GM18499 (cell line): ENCODE data around the gene MYO5C.

Experiments
- ATAC-seq: cut with Tn5 transposase; IDR thresholded peaks from one replicate; pipeline ENCODE4 v1.9.1; 2021; ENCODE audit warnings: moderate number of reproducible peaks; ENCODE audit not compliant: insufficient read depth, unreplicated experiment

MYO5C gene, protein sequence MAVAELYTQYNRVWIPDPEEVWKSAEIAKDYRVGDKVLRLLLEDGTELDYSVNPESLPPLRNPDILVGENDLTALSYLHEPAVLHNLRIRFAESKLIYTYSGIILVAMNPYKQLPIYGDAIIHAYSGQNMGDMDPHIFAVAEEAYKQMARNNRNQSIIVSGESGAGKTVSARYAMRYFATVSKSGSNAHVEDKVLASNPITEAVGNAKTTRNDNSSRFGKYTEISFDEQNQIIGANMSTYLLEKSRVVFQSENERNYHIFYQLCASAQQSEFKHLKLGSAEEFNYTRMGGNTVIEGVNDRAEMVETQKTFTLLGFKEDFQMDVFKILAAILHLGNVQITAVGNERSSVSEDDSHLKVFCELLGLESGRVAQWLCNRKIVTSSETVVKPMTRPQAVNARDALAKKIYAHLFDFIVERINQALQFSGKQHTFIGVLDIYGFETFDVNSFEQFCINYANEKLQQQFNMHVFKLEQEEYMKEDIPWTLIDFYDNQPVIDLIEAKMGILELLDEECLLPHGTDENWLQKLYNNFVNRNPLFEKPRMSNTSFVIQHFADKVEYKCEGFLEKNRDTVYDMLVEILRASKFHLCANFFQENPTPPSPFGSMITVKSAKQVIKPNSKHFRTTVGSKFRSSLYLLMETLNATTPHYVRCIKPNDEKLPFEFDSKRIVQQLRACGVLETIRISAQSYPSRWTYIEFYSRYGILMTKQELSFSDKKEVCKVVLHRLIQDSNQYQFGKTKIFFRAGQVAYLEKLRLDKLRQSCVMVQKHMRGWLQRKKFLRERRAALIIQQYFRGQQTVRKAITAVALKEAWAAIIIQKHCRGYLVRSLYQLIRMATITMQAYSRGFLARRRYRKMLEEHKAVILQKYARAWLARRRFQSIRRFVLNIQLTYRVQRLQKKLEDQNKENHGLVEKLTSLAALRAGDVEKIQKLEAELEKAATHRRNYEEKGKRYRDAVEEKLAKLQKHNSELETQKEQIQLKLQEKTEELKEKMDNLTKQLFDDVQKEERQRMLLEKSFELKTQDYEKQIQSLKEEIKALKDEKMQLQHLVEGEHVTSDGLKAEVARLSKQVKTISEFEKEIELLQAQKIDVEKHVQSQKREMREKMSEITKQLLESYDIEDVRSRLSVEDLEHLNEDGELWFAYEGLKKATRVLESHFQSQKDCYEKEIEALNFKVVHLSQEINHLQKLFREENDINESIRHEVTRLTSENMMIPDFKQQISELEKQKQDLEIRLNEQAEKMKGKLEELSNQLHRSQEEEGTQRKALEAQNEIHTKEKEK (N-terminal part only)

DNA sequence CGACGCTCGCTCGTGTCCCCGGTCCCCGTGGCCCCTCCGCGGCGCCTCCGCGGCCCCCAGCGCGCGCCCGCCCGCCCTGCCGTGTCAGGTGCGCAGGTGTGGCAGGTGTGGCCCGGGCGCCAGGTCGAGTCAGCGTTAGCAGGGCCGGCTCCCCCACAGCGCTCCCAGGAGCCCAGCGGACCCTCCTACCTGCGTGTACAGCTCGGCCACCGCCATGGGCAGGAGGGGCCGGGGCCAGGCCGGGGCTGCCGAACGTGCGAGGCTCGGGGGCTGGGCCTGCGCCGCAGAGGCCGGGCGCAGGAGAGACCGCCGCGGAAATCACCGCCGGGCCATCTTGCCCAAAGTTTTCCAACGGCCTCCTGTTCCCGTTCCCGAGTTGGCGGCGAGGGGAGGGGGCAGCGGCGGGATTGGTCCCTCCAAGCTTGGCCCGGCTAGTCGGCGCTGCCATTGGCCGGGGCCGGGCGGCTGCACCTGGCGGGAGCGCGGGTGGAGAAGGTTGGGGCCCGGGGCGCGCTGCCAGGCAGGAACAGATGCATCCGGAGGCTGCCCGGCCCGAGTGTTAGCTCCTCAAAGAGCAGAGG lies at the start of gene MYO5C:
Gene MYO5C, minus strand, starts transcription at position 384 of the 581 bp plus-strand sequence. Its CDS starts 168 bp downstream, at position 216.
- no peak for ATAC-seq

DNA sequence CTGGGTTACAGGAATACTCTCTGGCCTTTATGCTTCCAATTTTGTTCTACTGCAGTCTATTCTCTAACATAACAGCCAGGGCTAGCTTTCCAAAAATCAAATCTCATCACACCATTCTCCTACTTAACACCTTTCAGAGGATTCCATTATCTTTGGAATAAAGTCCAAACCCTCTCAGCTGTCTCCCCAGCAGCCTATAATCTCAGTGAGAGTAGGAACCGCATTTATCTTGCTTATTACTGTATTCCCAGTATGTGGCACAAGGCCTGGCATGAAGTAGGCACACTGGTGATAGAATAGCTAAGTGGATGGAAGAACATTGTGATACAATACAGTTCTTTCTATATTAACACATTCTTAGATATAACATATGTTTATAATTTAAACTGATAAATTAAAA lies 49.0 kb upstream of the MYO5C start:
- ATAC-seq = no peak

DNA sequence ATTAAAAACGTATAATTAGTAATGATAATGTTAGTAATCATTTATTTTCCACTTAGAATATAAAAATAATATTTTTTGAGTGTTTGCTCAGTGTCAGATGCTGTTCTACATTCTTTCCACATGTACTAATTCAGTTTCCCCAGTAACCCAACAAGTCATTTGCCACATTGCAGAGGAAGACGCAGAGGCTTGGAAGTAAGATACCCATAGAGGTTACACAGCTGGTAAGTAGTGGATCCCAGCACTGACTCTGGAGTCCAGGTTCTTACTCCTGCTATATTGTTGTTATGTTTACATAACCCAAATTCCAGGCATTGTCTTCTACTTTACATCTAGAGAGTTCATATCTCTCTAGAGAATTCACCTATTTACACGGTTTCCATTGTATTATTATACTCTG lies 48.2 kb upstream of the MYO5C start:
- ATAC-seq = no peak

DNA sequence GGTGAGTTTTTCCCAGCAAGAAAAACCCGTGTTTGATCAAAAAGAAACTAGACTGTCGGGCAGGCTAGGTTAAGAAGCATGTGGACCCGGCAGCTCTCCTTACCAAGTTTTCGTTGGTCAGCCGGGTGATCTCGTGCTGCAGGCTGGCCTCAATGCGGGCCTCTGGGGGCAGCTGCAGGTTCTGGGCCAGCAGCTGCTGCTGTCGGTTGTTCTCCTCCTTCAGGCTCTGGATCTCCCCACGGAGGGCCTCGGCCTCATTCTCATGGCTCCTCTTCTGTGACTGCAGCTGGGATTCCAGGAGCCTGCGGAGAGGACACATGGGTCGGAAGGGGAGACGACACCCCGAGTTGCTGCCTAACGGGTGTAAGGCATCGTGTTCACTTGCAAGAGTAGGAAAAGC lies 44.5 kb upstream of the MYO5C start:
- no peak for ATAC-seq

DNA sequence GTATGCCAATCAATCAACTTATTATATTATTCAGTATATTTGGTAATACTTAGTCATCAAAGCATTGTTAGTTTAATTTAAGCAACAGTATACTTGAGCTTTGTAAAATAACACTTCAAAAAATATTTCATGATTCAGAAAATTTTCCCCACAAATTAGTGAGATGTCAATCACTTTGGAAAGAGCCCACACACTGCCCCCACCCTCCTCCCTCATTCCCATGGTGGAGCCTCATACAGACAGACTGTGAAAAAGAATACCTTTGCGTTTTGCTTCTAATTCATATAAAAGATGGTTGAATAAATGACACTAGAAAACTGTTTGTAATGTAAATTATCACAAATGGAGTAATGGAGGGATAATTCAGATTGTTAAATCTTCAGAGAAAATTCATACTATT lies 43.3 kb upstream of the MYO5C start:
- ATAC-seq = no peak

DNA sequence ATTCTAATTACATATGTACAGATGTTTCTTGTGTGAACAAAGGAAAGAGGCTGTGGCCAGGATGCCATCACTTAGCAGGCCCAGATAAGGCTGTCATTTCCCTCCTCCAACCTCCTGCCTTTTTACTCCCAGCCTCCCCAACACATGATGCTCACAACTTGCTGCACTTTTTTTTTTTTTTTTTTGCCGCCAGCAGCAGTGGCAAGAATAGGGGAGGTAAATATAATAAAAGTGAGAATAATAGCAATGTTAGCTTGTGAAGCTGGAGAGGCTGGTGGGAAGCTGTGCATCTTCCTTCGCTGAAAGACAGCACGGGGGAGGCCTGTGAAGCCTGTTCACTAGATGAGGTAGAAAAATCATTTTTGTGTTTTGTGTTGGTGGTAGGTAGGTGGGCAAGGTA lies 42.5 kb upstream of the MYO5C start:
- ATAC-seq = no peak

DNA sequence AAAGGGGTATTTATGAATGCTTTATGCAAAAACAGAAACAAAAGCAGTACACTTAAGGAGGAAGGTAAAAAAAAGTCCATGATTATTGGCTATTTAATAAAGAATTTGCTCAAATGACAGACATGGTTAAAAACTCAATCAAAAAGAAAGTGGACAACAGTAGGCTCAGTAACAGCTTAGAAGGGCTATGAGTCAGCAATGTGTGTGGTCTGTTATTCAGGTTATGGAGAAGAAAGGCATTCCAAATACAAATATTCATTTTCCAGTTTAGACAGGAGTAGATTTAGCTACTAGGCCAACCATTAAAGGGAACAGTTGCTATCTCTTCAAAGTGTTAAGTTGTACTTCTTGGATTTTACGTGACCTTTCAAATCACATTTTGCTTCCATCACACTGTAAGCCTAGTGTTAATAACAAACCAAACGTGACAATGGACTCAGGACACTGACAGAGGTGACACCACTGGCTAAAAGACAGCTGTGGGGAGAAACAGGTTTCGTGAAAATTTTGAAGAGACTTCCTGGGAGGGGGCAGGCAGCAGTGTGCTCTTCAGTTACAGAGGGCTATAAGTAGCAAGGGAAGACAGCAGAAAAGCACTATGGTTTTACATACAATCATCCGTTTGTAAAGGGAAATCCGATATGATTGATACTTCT lies 41.7 kb upstream of the MYO5C start:
- no peak for ATAC-seq

DNA sequence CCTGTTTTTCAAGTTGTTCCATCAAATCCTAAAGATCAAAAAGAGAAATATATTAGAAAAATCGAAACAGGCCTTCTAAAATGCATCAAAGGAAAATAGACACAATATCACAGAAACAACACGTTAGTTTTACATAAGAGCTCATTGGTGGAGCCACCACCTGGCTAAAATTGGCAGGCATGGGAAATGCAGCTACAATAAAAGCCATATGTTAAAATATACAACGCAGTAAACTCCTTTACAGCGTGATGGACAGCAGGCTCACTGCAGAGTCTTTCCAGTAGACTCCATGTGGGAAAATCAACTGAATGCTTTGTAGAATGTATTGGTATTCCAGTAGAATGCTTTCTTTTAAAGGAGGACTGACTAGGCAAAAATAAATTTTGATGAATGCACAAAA lies 40.9 kb upstream of the MYO5C start:
- no peak for ATAC-seq

DNA sequence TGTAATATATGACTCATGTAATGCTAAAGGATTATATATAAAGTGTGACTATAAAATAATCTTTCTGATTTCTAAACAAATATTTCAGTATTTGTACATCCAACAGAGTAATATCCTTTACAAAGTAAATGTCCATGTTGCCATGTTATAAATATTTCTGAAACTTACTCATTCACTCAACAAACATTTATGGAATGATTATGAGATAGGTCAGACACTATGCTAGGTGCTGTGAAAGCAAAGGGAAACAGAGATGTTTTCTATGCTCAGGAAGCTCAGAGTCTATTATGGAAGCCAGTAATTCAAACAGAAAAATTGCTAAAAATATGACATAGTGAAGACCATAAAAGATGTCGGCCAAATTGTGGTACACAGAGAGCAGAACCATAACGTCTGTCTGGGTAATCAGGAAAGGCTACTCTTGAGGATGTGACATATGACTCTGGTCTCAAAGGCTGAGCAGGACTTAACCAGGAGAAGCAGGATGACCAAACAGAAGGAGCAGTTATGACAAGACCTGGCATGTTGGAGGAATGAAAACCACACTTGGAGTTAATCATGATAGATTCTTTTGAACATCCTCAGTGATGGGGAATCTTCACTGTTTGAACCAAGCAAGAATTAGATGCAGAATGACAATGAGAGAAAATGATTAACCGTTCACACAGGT lies 39.0 kb upstream of the MYO5C start:
- ATAC-seq = no peak

DNA sequence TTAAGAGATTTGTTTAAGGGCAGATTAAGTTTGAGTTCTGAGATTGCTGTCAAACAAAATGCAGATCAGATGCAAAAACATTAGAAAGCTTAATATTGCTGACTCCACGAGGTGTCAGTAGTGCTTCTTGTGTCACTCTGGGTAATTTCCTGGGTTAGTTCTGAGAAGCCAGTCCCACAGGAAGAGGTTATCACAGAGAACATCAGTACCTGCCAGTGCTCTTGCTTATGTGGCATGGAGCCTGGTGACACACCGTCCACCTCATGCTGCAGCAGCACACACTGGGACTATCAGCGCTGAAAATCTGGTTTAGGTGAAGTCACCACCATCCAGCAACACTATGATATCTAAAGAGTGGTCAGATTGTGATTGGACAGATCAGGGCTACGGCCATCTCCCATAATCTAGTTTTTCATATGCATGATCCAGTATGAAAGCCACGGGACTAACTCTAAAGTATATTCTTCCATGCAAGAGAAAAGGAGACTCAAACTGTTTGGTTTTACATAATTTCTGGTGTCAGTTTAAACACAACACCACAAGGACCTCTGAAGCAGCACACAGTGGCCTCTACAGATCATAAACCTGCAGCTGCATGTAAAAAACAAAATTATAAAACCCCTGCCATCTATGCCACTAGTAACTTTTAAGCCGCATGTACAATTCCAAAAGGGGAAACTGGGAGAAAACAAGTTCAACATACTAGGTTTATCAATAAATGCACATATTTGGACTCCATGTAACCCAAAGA lies 36.1 kb upstream of the MYO5C start:
- ATAC-seq = peak; percentile 85

DNA sequence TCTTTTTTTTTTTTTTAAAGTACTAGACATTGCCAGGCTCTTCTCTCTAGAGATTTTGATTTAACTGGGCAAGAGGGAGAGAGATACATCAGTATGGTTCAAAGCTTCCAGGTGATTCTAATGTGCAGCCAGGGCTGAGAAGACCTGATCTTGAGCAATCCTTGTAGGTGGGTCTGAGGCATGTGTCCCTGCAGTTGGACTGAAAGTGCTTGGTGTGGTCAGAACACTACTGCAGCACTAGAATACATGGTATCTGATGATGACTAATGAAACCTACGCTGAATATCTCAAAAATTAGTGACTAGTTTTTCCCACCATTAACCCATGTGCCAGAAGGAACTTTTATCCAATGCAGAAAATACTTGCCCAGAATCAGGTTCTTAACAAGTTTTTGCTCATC lies 34.4 kb upstream of the MYO5C start:
- ATAC-seq = no peak

DNA sequence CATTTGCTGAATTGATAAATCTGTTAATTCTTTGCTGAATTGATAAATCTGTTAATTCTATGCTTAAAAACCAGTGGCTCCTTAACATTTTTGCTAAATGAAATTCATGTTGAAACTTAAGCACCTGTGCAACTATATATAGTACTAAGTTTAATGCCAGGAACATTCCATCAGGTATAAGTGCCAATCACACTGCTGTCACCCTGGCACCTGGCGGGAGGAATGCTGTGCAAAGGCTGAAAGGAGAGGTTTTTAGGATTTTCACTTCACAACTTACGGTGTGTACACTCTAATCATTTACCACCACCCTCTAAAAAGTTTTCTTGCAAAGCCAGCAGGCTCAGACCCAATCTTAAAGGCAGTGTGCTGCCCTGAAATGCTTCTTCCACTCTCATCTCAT lies 33.5 kb upstream of the MYO5C start:
- no peak for ATAC-seq

DNA sequence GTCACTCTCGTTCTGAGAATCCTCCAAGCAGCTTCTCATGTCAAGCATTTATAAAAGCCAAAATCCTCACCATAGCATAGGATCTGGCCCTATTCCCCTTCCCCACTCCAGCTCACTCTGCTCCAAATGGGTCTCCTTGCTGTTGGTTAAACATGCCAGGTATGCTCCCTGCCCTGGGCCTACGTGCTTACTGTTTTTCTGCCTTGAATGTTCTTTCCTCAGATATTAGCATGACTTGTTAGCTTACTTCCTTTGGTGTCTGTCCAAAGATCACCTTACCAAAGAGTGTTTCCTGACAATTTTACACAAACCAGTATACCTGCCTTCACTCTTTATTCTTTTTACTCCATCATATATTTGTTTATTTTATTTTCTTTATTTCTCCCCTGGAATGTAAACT lies 33.1 kb upstream of the MYO5C start:
- no peak for ATAC-seq

DNA sequence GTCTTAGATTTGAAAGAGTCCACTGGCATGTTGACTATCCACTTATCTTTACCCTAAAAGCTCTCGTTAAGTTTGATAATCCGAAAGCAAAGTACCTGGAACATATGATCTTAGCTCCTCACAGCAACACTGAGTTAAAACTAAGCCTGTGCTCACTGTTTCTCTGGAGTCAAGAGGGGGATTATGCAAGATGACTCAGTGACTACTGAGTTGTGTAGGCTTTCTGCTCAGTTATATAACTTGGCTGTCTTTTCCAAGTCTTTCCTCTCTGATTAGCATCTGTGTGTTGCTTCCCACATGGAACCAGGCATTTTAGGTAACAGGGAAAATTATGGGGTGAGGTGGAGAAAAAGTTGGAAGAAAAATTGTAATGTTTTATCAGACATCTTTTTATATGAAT lies 31.2 kb upstream of the MYO5C start:
- no peak for ATAC-seq

DNA sequence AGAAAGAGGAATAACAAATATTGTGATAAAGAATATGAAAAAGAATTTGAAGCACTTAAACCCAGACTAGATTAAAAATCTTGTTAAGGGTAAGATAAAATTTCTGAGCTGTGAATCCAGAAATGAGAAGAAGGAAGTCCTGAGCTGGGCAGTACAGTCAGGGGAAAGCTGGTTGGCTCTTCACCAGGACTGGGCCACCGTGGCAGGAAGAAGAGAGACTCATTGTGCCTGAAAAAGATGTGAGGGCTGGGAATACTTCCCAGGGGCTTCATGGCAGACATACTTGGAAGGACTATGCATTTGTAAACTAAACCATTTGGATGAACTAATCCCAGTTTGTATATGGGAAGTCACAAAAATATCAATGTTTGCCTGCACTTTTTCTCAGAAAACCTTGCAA lies 28.5 kb upstream of the MYO5C start:
- no peak for ATAC-seq

DNA sequence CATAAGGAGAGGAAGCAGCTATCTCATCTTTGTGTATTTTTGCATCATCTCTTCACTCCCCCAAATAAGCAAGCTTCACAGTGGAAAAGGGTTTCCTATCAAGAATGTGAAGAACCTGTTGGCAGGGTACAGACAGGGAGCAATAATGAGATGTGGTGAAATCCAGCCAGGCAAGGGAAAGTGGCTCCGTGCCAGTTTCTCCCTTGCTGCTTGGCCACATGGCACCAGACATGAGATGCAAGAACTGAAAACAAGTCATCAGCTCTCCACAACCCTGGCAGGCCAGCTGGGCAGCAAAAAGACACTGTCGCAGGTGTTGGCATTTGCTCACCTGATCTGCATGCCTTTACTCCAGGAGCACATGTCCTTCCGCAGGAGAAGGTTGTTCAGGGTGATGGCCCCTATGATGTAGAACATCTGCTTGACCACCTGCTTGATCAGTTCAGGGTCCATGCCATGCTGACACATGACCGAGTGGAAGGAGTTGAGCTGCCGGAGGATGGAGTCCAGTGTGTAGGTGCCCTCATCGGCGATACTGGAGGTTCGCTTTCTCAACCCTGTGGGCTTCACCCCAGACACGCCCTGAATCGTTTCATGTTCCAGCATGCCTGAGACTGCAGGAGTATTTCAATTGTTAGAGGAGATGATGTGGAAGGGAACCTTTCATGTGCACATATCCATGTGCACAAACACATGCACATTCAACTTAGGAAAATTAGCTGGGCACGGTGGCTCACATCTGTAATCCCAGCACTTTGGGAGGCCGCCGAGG lies 23.3 kb upstream of the MYO5C start:
- no peak for ATAC-seq

DNA sequence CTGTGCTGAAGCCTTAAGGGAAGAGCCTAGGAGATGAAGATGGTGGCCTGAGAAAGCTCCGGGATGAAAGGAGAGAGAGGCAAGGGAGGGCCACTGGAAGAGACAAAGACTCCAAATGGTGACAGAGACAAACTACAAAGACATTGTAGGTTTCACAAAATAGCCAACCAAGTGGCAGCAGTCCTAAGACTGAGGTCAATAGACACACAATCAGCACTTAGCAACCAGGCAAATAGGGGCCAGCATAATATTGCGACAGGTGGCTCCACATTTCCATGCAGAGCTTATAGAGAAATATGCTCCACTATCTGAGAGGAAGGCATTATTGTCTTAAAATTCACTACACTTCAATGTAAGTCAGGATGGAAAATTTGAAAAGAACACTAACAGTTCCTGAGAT lies 22.1 kb upstream of the MYO5C start:
- no peak for ATAC-seq

DNA sequence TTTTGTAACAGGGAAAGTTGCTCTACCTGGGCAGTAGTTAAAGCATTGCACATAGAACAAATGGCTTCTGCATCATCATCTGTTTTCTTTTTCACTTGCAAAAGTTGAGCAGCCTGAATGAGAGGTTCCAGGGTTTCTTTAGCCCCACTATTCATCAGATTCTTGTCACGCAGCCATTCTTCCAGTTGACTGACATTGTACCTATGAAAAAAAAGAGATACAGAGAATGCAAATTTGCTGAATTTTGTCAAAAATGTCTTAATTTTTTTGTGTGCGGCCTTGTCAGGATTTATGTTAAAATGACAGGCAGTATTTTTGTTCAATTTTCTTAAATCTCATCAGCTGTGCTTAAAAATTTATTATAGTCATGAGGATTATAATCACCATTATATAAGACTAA lies 21.4 kb upstream of the MYO5C start:
- no peak for ATAC-seq
